Measurements from ENCODE around the gene MBTD1.

The MBTD1 gene

GRCh38 chr17:51217946-51218345, 41.9 kb downstream of the MBTD1 start:
- H3K4me3 Mint-ChIP-seq: no peak overlapping the region
- no peak for TF ChIP-seq CTCF (IDR thresholded peaks at IDR 0.05; ENCODE audit: unreplicated experiment in 3 of 3)
- no peaks in the 10 kb centered on the region for H3K9me3 Mint-ChIP-seq
- no peaks in the 10 kb centered on the region for H3K27me3 Mint-ChIP-seq (ENCODE audit: low read depth)
- H3K27ac Mint-ChIP-seq: no peak overlapping the region
- peaks cover 81% of the 10 kb centered on the region for H3K36me3 Mint-ChIP-seq (ENCODE audit: low read depth)
- peaks cover 11% of the 10 kb centered on the region for H3K4me1 Mint-ChIP-seq

GRCh38 chr17:51214920-51215319, 44.9 kb downstream of the MBTD1 start:
- Mint-ChIP-seq H3K4me1 (peaks cover 11% of the 10 kb centered on the region), H3K27me3 (ENCODE audit: low read depth) (no peaks in the 10 kb centered on the region), H3K9me3 (no peaks in the 10 kb centered on the region), H3K27ac (peak overlapping the region in 2 of 3 experiments; percentile 9 to 51), H3K36me3 (ENCODE audit: low read depth) (peaks cover 75% of the 10 kb centered on the region), H3K4me3 (no peak overlapping the region)
- no peak for TF ChIP-seq CTCF (IDR thresholded peaks at IDR 0.05; ENCODE audit: unreplicated experiment in 3 of 3)

- H3K9me3 Mint-ChIP-seq: no peaks in the 10 kb centered on the region
- no peaks in the 10 kb centered on the region for H3K27me3 Mint-ChIP-seq (ENCODE audit: low read depth)
- no peak overlapping the region for H3K4me3 Mint-ChIP-seq
- no peak for TF ChIP-seq CTCF (IDR thresholded peaks at IDR 0.05; ENCODE audit: unreplicated experiment in 3 of 3)
- no peak overlapping the region for H3K27ac Mint-ChIP-seq
- H3K36me3 Mint-ChIP-seq (ENCODE audit: low read depth): peaks cover 60% of the 10 kb centered on the region
- no peaks in the 10 kb centered on the region for H3K4me1 Mint-ChIP-seq
Measured at GRCh38 chr17:51203838-51204237, 56.0 kb downstream of the MBTD1 start.

GRCh38 chr17:51200846-51201245, 59.0 kb downstream of the MBTD1 start:
- no peaks in the 10 kb centered on the region for H3K9me3 Mint-ChIP-seq
- TF ChIP-seq CTCF (IDR thresholded peaks at IDR 0.05; ENCODE audit: unreplicated experiment in 3 of 3): no peak
- H3K27me3 Mint-ChIP-seq (ENCODE audit: low read depth): no peaks in the 10 kb centered on the region
- no peak overlapping the region for H3K27ac Mint-ChIP-seq
- no peaks in the 10 kb centered on the region for H3K4me1 Mint-ChIP-seq
- no peak overlapping the region for H3K4me3 Mint-ChIP-seq
- peaks cover 62% of the 10 kb centered on the region for H3K36me3 Mint-ChIP-seq (ENCODE audit: low read depth)

- H3K36me3 Mint-ChIP-seq (ENCODE audit: low read depth): peaks cover 61% of the 10 kb centered on the region
- no peak overlapping the region for H3K27ac Mint-ChIP-seq
- H3K4me3 Mint-ChIP-seq: no peak overlapping the region
- no peaks in the 10 kb centered on the region for H3K27me3 Mint-ChIP-seq (ENCODE audit: low read depth)
- no peaks in the 10 kb centered on the region for H3K4me1 Mint-ChIP-seq
- no peaks in the 10 kb centered on the region for H3K9me3 Mint-ChIP-seq
- no peak for TF ChIP-seq CTCF (IDR thresholded peaks at IDR 0.05; ENCODE audit: unreplicated experiment in 3 of 3)
Measured at GRCh38 chr17:51200295-51200694, 59.6 kb downstream of the MBTD1 start.

GRCh38 chr17:51197754-51198153, 62.1 kb downstream of the MBTD1 start:
- Mint-ChIP-seq H3K36me3 (ENCODE audit: low read depth) (peaks cover 65% of the 10 kb centered on the region), H3K4me3 (no peak overlapping the region), H3K27ac (no peak overlapping the region), H3K9me3 (no peaks in the 10 kb centered on the region), H3K4me1 (no peaks in the 10 kb centered on the region), H3K27me3 (ENCODE audit: low read depth) (no peaks in the 10 kb centered on the region)
- no peak for TF ChIP-seq CTCF (IDR thresholded peaks at IDR 0.05; ENCODE audit: unreplicated experiment in 3 of 3)
